PC-3 (cell line): ENCODE measurements around the gene STXBP3.

Experiments
- CTCF ChIP-seq: fragments of 300-600 bp; sonication (generic); conservative IDR thresholded peaks from 2 replicates; pipeline ENCODE4 v1.5.1; 2017; ENCODE audit warnings: antibody characterized with exemption, low read depth, mild to moderate bottlenecking, low read length
- EZH2 ChIP-seq: fragments of 300-600 bp; sonication (generic); IDR thresholded peaks from one replicate; pipeline ENCODE4 v1.6.1; 2017; ENCODE audit warnings: antibody characterized with exemption, mild to moderate bottlenecking, low read length; ENCODE audit not compliant: unreplicated experiment

- no peak for TF ChIP-seq CTCF
- TF ChIP-seq EZH2, result no peak
These were observed 42.5 kb upstream of the STXBP3 start for GRCh38 chr1:108703939-108704338.
